IPS-15b (cell line): Measurements from ENCODE around the gene PRRT1.

Source experiments
- H3K27me3 ChIP-seq: one replicate; pipeline ENCODE4 v1.6.1; 2013; ENCODE audit warnings: low read length; ENCODE audit not compliant: control insufficient read depth, insufficient read depth
- H3K36me3 ChIP-seq: one replicate; pipeline ENCODE4 v1.6.1; 2013; ENCODE audit warnings: low read length; ENCODE audit not compliant: control insufficient read depth, insufficient read depth
- H3K4me1 ChIP-seq: one replicate; pipeline ENCODE4 v1.6.1; 2013; ENCODE audit warnings: mild to moderate bottlenecking, low read length; ENCODE audit not compliant: control insufficient read depth, insufficient read depth
- H3K4me3 ChIP-seq: one replicate; pipeline ENCODE4 v1.5.1; 2013; ENCODE audit warnings: low read depth, low read length
- H3K9ac ChIP-seq: one replicate; pipeline ENCODE4 v1.6.1; 2013; ENCODE audit warnings: low read depth, mild to moderate bottlenecking, low read length
- H3K9me3 ChIP-seq: one replicate; pipeline ENCODE4 v1.6.1; 2013; ENCODE audit warnings: mild to moderate bottlenecking, low read length; ENCODE audit not compliant: control insufficient read depth, insufficient read depth

PRRT1 gene

DNA sequence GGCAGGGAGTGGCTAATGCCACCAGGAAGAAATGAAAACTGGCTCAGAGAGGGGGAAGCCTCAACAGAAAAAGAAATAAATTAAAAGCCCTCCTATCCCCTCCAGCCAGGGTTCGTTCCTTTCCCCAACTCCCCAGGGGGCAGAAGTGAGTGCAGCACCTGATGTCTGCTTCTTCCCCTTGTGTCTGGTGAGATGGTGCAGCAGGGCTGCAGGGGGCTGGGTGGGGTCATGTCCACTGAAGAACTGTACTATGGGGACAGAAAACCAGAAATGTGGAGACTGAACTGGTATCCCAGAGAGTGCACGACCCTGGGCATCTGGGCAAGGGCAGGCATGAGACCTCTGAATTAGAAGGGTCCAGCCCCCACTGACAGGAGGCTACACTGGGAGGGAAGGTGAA is 16.6 kb upstream of the PRRT1 start:
- Histone ChIP-seq H3K9me3 (no peaks in the 10 kb centered on the region), H3K9ac (no peak overlapping the region), H3K27me3 (no peaks in the 10 kb centered on the region), H3K36me3 (peaks cover 21% of the 10 kb centered on the region), H3K4me1 (peaks cover 9% of the 10 kb centered on the region), H3K4me3 (no peak overlapping the region)

DNA sequence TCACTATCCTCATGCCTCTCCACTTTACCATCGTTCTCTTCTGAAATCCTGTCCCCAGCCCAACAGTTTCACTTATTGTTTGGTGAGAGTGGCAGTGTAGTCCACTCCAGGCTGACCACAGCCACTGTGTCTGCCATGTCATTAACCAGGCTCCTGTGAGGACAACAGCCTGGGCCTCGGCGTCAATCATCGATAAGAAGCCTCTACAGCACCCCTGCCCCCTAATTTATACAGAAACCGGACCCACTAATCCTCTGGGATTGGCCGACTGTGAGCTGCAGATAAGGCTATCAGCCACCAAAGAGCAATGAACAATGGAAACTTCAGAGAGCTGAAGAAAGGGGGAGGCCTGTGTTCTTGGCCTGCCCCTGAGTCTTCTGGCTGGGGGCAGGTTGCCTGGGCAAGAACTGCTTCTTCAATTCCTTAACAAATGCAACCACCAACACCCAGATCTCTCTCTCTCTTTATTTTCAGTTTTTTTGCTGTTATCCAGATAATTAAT is 16.1 kb upstream of the PRRT1 start:
- H3K4me3 ChIP-seq, result no peak overlapping the region
- H3K9ac ChIP-seq, result no peak overlapping the region
- no peaks in the 10 kb centered on the region for H3K27me3 ChIP-seq
- no peaks in the 10 kb centered on the region for H3K9me3 ChIP-seq
- H3K4me1 ChIP-seq, result peaks cover 7% of the 10 kb centered on the region
- H3K36me3 ChIP-seq, result peaks cover 21% of the 10 kb centered on the region

DNA sequence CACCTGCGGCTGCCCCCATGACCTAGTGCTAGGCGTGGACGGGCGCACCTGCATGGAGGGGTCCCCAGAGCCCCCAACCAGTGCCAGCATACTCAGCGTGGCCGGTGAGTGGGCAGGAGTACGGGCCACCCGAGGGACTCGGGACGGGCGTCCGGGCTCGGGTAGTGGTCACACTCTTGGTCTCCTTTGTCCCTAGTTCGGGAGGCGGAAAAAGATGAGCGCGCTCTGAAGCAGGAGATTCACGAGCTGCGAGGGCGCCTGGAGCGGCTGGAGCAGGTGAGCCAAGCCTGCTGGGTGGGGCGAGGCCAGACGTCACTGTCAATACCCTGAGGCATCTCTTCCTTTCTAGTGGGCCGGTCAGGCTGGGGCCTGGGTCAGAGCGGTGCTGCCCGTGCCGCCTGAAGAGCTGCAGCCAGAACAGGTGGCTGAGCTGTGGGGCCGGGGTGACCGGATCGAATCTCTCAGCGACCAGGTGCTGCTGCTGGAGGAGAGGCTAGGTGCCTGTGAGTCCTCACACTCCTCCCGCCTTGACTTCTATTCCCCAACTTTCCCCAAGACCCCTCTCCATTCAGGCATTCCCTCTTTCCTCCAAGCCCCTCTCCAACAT is 15.5 kb upstream of the PRRT1 start:
- Histone ChIP-seq H3K4me1 (peaks cover 7% of the 10 kb centered on the region), H3K9me3 (no peaks in the 10 kb centered on the region), H3K4me3 (peak overlapping the region; percentile 37), H3K27me3 (no peaks in the 10 kb centered on the region), H3K9ac (peak overlapping the region; percentile 60), H3K36me3 (peaks cover 21% of the 10 kb centered on the region)

DNA sequence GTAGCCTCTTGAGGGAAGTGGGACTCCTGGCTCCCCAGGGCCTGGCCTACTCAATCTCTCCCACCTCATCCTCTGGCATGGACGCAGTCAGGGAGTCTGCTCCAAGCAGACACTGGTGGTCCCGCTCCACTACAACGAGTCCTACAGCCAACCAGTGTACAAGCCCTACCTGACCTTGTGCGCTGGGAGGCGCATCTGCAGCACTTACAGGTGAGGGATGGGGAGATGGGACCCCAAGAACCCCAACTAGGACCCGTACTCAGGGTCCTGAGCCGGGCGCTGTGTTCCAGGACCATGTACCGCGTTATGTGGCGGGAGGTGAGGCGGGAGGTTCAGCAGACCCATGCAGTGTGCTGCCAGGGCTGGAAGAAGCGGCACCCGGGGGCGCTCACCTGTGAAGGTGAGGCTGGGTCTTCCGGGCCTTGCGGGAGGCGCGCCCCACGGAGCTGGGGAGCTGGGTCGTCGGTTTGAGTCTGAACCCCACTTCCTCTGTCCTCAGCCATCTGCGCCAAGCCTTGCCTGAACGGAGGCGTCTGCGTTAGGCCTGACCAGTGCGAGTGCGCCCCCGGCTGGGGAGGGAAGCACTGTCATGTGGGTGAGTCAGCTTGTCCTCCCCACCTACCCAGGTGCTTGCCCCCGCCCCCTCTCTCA is 14.8 kb upstream of the PRRT1 start:
- Histone ChIP-seq H3K9ac (peak overlapping the region; percentile 60), H3K36me3 (peaks cover 23% of the 10 kb centered on the region), H3K4me1 (peaks cover 7% of the 10 kb centered on the region)

GRCh38 chr6:32164295-32164694 is 12.6 kb upstream of the PRRT1 start, which contains the start of gene EGFL8:
Gene EGFL8, plus strand, starts transcription at chr6:32164595. Its CDS starts 1,571 bp downstream, at chr6:32166166.
- no peaks in the 10 kb centered on the region for H3K27me3 ChIP-seq
- H3K4me3 ChIP-seq, result no peak within 1 kb of the TSS
- H3K9me3 ChIP-seq, result no peaks in the 10 kb centered on the region
- H3K4me1 ChIP-seq, result peaks cover 7% of the 10 kb centered on the region
- peaks cover 7% of the 10 kb centered on the region for H3K36me3 ChIP-seq
- no peak within 1 kb of the TSS for H3K9ac ChIP-seq

More for the DNA sequence above, 14.8 kb upstream of the PRRT1 start:
- peak overlapping the region; percentile 37 for H3K4me3 ChIP-seq
- no peaks in the 10 kb centered on the region for H3K9me3 ChIP-seq
- H3K27me3 ChIP-seq, result no peaks in the 10 kb centered on the region

- H3K27me3 ChIP-seq, result no peaks in the 10 kb centered on the region
- no peak overlapping the region for H3K4me3 ChIP-seq
- no peak overlapping the region for H3K9ac ChIP-seq
- no peaks in the 10 kb centered on the region for H3K9me3 ChIP-seq
- H3K4me1 ChIP-seq, result peaks cover 7% of the 10 kb centered on the region
- H3K36me3 ChIP-seq, result peaks cover 4% of the 10 kb centered on the region
Observed at GRCh38 chr6:32163559-32164258, 12.0 kb upstream of the PRRT1 start.

DNA sequence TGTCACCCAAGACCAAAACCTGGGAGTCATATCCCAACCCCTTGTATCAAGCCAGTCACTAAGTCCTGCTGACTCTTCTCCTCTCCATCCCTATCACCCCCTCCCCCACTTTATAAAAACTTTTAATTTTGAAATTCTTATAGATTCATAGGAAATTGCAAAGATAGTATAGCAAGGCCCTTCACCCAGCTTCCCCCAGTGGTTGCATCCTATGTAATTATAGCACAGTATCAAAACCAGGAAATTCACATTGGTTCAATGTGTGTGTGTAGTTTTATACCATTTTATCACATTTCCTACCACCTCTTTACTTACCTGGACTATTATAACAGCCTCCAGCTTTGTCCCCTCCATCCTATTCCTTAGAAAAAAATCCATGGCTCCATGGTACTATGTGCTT is 6.3 kb upstream of the PRRT1 start:
- H3K4me3 ChIP-seq, result no peak overlapping the region
- peaks cover 3% of the 10 kb centered on the region for H3K4me1 ChIP-seq
- H3K36me3 ChIP-seq, result peaks cover 12% of the 10 kb centered on the region
- no peak overlapping the region for H3K9ac ChIP-seq
- peaks cover 2% of the 10 kb centered on the region for H3K27me3 ChIP-seq
- H3K9me3 ChIP-seq, result no peaks in the 10 kb centered on the region

- Histone ChIP-seq H3K9ac (no peak overlapping the region), H3K4me3 (no peak overlapping the region), H3K9me3 (no peaks in the 10 kb centered on the region), H3K4me1 (peaks cover 13% of the 10 kb centered on the region), H3K36me3 (peaks cover 9% of the 10 kb centered on the region), H3K27me3 (peaks cover 14% of the 10 kb centered on the region)
Observed at GRCh38 chr6:32156891-32157290, 5.2 kb upstream of the PRRT1 start.

GRCh38 chr6:32154514-32155161 is 2.9 kb upstream of the PRRT1 start:
- Histone ChIP-seq H3K4me3 (peak overlapping the region; percentile 92), H3K9me3 (no peaks in the 10 kb centered on the region), H3K27me3 (peaks cover 32% of the 10 kb centered on the region), H3K9ac (peak overlapping the region; percentile 67), H3K36me3 (peaks cover 9% of the 10 kb centered on the region), H3K4me1 (peaks cover 16% of the 10 kb centered on the region)

GRCh38 chr6:32153564-32154513 is 2.1 kb upstream of the PRRT1 start, which contains the start of gene PPT2:
Gene PPT2, plus strand, starts transcription at chr6:32154141. Its CDS starts 454 bp downstream, at chr6:32154595.
- Histone ChIP-seq H3K36me3 (peaks cover 9% of the 10 kb centered on the region), H3K4me1 (peaks cover 16% of the 10 kb centered on the region), H3K9me3 (no peaks in the 10 kb centered on the region), H3K27me3 (peaks cover 40% of the 10 kb centered on the region), H3K9ac (peak within 1 kb of the TSS; percentile 67), H3K4me3 (peak within 1 kb of the TSS; percentile 92)
